GM21529 (cell line): Measurements from ENCODE around the gene CYB5A.

Experiments used
- ATAC-seq: cut with Tn5 transposase; IDR thresholded peaks from one replicate; pipeline ENCODE4 v1.9.1; 2021; ENCODE audit not compliant: unreplicated experiment

Gene CYB5A

GRCh38 chr18:74278058-74278457, 13.7 kb downstream of the CYB5A start:
- ATAC-seq: no peak

- no peak for ATAC-seq
Measured at GRCh38 chr18:74277296-74277695, 14.5 kb downstream of the CYB5A start.

- no peak for ATAC-seq
Measured at GRCh38 chr18:74276609-74277008, 15.2 kb downstream of the CYB5A start.

- no peak for ATAC-seq
Measured at GRCh38 chr18:74275736-74276135, 16.0 kb downstream of the CYB5A start.

- no peak for ATAC-seq
Measured at GRCh38 chr18:74274700-74275099, 17.1 kb downstream of the CYB5A start.

GRCh38 chr18:74273394-74273793, 18.4 kb downstream of the CYB5A start:
- no peak for ATAC-seq

GRCh38 chr18:74271635-74272034, 20.1 kb downstream of the CYB5A start:
- no peak for ATAC-seq

- no peak for ATAC-seq
Measured at GRCh38 chr18:74268933-74269620, 22.7 kb downstream of the CYB5A start.

GRCh38 chr18:74268175-74268574, 23.6 kb downstream of the CYB5A start:
- no peak for ATAC-seq

- ATAC-seq: no peak
Measured at GRCh38 chr18:74266161-74266560, 25.6 kb downstream of the CYB5A start.

GRCh38 chr18:74265546-74266098, 26.1 kb downstream of the CYB5A start:
- ATAC-seq: no peak

GRCh38 chr18:74264303-74265020, 27.3 kb downstream of the CYB5A start:
- ATAC-seq: peak; percentile 98

GRCh38 chr18:74261053-74261713, 30.6 kb downstream of the CYB5A start:
- ATAC-seq: no peak

- ATAC-seq: no peak
Measured at GRCh38 chr18:74259347-74259746, 32.4 kb downstream of the CYB5A start.

GRCh38 chr18:74257083-74257482, 34.7 kb downstream of the CYB5A start:
- ATAC-seq: no peak

GRCh38 chr18:74256190-74256589, 35.6 kb downstream of the CYB5A start:
- no peak for ATAC-seq

- no peak for ATAC-seq
Measured at GRCh38 chr18:74255131-74255616, 36.6 kb downstream of the CYB5A start.

GRCh38 chr18:74252039-74252395, 39.7 kb downstream of the CYB5A start:
- no peak for ATAC-seq

- no peak for ATAC-seq
Measured at GRCh38 chr18:74251297-74252038, 40.3 kb downstream of the CYB5A start.

GRCh38 chr18:74250131-74250530, 41.6 kb downstream of the CYB5A start:
- ATAC-seq: no peak
